ENCODE measurements around the gene PHF21B. TPM values are rescaled to one million over a fixed set of nuclear protein-coding genes. Genes with fewer than 3 reads are reported as not detected.

Gene PHF21B
- total and polyA plus RNA-seq, 2 experiments from 2014 or later: 20.6 to 149 TPM

- TF ChIP-seq CTCF (conservative IDR thresholded peaks at IDR 0.05; ENCODE audit: low read depth in 2 of 2) (no peak), ZNF331 (CRISPR knock-in tag; IDR thresholded peaks at IDR 0.05; ENCODE audit: low read depth) (no peak), JUNB (IDR thresholded peaks at IDR 0.05; ENCODE audit: unreplicated experiment) (no peak), POLR2AphosphoS5 (IDR thresholded peaks at IDR 0.05; ENCODE audit: low read depth) (no peak), ETS1 (IDR thresholded peaks at IDR 0.05) (no peak), CREB1 (CRISPR knock-in tag; IDR thresholded peaks at IDR 0.05; ENCODE audit: low read depth) (no peak), EZH2phosphoT487 (IDR thresholded peaks at IDR 0.05; ENCODE audit: unreplicated experiment) (no peak), STAT1 (IDR thresholded peaks at IDR 0.05; ENCODE audit: unreplicated experiment) (no peak), NANOG (IDR thresholded peaks at IDR 0.05; ENCODE audit: borderline replicate concordance) (no peak), EZH2 (IDR thresholded peaks at IDR 0.05; ENCODE audit: low read depth, unreplicated experiment) (no peak), ZNF114 (CRISPR knock-in tag; IDR thresholded peaks at IDR 0.05) (no peak)
These were observed 124.6 kb downstream of the PHF21B start (continued) for GRCh38 chr22:44884968-44885805.

- Mint-ChIP-seq H3K4me3 (no peak overlapping the region), H3K4me1 (peaks cover 9% of the 10 kb centered on the region), H3K27ac (no peak overlapping the region), H3K36me3 (ENCODE audit: low read depth) (peaks cover 23% of the 10 kb centered on the region), H3K27me3 (ENCODE audit: insufficient read depth, low read depth, poor library complexity) (peaks cover 6% of the 10 kb centered on the region), H3K9me3 (no peaks in the 10 kb centered on the region)
- no peaks in the 10 kb centered on the region for H3K36me3 ChIP-seq (ENCODE audit: insufficient read depth)
- no peaks in the 10 kb centered on the region for H4K20me1 ChIP-seq (replicated peaks; ENCODE audit: insufficient read depth)
- H3K4me1 ChIP-seq (ENCODE audit: insufficient read depth): peaks cover 6% of the 10 kb centered on the region
- ATAC-seq (no peak), DNase-seq (ENCODE audit: low spot score) (no peak)
- H3K79me2 ChIP-seq (replicated peaks; ENCODE audit: insufficient read depth): no peaks in the 10 kb centered on the region
- no peak overlapping the region for H3K4me2 ChIP-seq
- H2AFZ ChIP-seq: no peak overlapping the region
- no peaks in the 10 kb centered on the region for H3K9me2 ChIP-seq (ENCODE audit: insufficient read depth)
- no peaks in the 10 kb centered on the region for H3F3A ChIP-seq (replicated peaks; ENCODE audit: low read depth)
- H3K27me3 ChIP-seq (ENCODE audit: insufficient read depth): no peaks in the 10 kb centered on the region
- no peak overlapping the region for H3K27ac ChIP-seq (ENCODE audit: low read depth)
- H3K4me3 ChIP-seq: no peak overlapping the region
- no peak for TF ChIP-seq REST (IDR thresholded peaks at IDR 0.05; ENCODE audit: unreplicated experiment)
- no peak for TF ChIP-seq STAT1 (IDR thresholded peaks at IDR 0.05; ENCODE audit: unreplicated experiment)
- TF ChIP-seq ETS1 (IDR thresholded peaks at IDR 0.05): no peak
- no peak for TF ChIP-seq EZH2phosphoT487 (IDR thresholded peaks at IDR 0.05; ENCODE audit: unreplicated experiment)
- no peak for TF ChIP-seq CTCF (conservative IDR thresholded peaks at IDR 0.05; ENCODE audit: low read depth in 2 of 2)
- TF ChIP-seq JUNB (IDR thresholded peaks at IDR 0.05; ENCODE audit: unreplicated experiment): no peak
- TF ChIP-seq NANOG (IDR thresholded peaks at IDR 0.05; ENCODE audit: borderline replicate concordance): no peak
These were observed 125.2 kb downstream of the PHF21B start for GRCh38 chr22:44884562-44884961.
